Fibroblast of lung (primary cell): ENCODE results near the gene UBQLN4. TPM values are rescaled to one million over a fixed set of nuclear protein-coding genes. Genes with fewer than 3 reads are reported as not detected.

Experiments
- DNase-seq, 2 donors: peaks; one replicate each; pipeline versions ENCODE4 v3.0.0 to v3.0.0-alpha.2; 2010; ENCODE audit warnings: low read depth in 2 of 2
- H2AFZ ChIP-seq: 2 replicates; pipeline ENCODE4 v1.5.1; 2012; ENCODE audit warnings: low read length, control low read depth, inconsistent platforms
- H3K27ac ChIP-seq: 2 replicates; pipeline ENCODE4 v1.5.1; 2011; ENCODE audit warnings: low read length, control low read depth; ENCODE audit not compliant: insufficient read depth
- H3K27me3 ChIP-seq: 2 replicates; pipeline ENCODE4 v1.5.1; 2011; ENCODE audit warnings: mild to moderate bottlenecking, low read length; ENCODE audit not compliant: control insufficient read depth, insufficient read depth
- H3K36me3 ChIP-seq: 2 replicates; pipeline ENCODE4 v1.5.1; 2011; ENCODE audit warnings: low read length; ENCODE audit not compliant: control insufficient read depth, insufficient read depth
- H3K4me1 ChIP-seq: 2 replicates; pipeline ENCODE4 v1.5.1; 2011; ENCODE audit warnings: low read length; ENCODE audit not compliant: control insufficient read depth, insufficient read depth; ENCODE audit errors: extremely low read depth
- H3K4me2 ChIP-seq: 2 replicates; pipeline ENCODE4 v1.5.1; 2011; ENCODE audit warnings: low read length, control low read depth; ENCODE audit not compliant: insufficient read depth; ENCODE audit errors: extremely low read depth
- H3K4me3 ChIP-seq, 4 experiments: fragments of 200-600 bp in 1 of 4; sonication (generic) in 1 of 4; replicated peaks in 1 of 4; 2 replicates each; pipeline ENCODE4 v1.5.1; 2011 to 2016; ENCODE audit warnings: low read length in 4 of 4, low read depth in 3 of 4, mild to moderate bottlenecking in 3 of 4, control low read depth in 2 of 4, inconsistent platforms in 1 of 4, mixed read lengths in 1 of 4; ENCODE audit not compliant: insufficient read depth in 1 of 4; ENCODE audit errors: control extremely low read depth in 1 of 4
- H3K79me2 ChIP-seq: 2 replicates; pipeline ENCODE4 v1.5.1; 2012; ENCODE audit warnings: mild to moderate bottlenecking, low read length, inconsistent platforms; ENCODE audit not compliant: control insufficient read depth, insufficient read depth
- H3K9ac ChIP-seq: 2 replicates; pipeline ENCODE4 v1.5.1; 2011; ENCODE audit warnings: mild to moderate bottlenecking, low read length, control low read depth; ENCODE audit not compliant: insufficient read depth
- H3K9me3 ChIP-seq: 2 replicates; pipeline ENCODE4 v1.5.1; 2012; ENCODE audit warnings: low read depth, low read length; ENCODE audit not compliant: control insufficient read depth, insufficient read depth
- H4K20me1 ChIP-seq: 2 replicates; pipeline ENCODE4 v1.5.1; 2011; ENCODE audit warnings: low read length; ENCODE audit not compliant: control insufficient read depth, insufficient read depth; ENCODE audit errors: extremely low read depth
- CTCF ChIP-seq, 2 donors: IDR thresholded peaks in 1 of 2; conservative IDR thresholded peaks in 1 of 2; 1 replicate in 1 of 2; 2 replicates in 1 of 2; pipeline ENCODE4 v1.5.1; 2011 to 2012; ENCODE audit warnings: low read length in 2 of 2, control low read depth in 1 of 2, inconsistent platforms in 1 of 2, low read depth in 1 of 2, mild to moderate bottlenecking in 1 of 2
- EZH2 ChIP-seq: IDR thresholded peaks from 2 replicates; pipeline ENCODE4 v1.5.1; 2012; ENCODE audit warnings: low read length, control low read depth, mild to moderate bottlenecking; ENCODE audit errors: missing control alignments
- polyA plus RNA-seq, 2 donors: library from polyadenylated mRNA; depleted of rRNA in 1 of 2; stranded (reverse) in 1 of 2; unstranded in 1 of 2; fragments of >200 nt; gene quantifications; 2 replicates each; pipeline ENCODE4 v1.2.1, GENCODE V29; 2011 to 2012; ENCODE audit warnings: missing spikeins in 1 of 2
- total RNA-seq: library from RNA; depleted of rRNA; stranded (reverse); fragments of >200 nt; gene quantifications from 2 replicates; pipeline ENCODE4 v1.2.1, GENCODE V29; 2014

UBQLN4 gene
- total and polyA plus RNA-seq, 2 donors (not counting 1 experiment from before 2014, with no cell fraction given) = 11.1 to 12.5 TPM

- Histone ChIP-seq H3K9me3 (no peaks in the 10 kb centered on the region), H3K27ac (peak overlapping the region; percentile 51), H3K4me3 (peak overlapping the region; percentile 14 to 55 (median 32)), H3K4me2 (peak overlapping the region; percentile 84), H3K4me1 (peaks cover 5% of the 10 kb centered on the region), H4K20me1 (no peaks in the 10 kb centered on the region), H3K36me3 (no peaks in the 10 kb centered on the region), H3K79me2 (no peaks in the 10 kb centered on the region), H3K27me3 (no peaks in the 10 kb centered on the region), H3K9ac (no peak overlapping the region), H2AFZ (peak overlapping the region; percentile 88)
- peak; percentile 50 to 77 for DNase-seq
- TF ChIP-seq CTCF (conservative IDR thresholded peaks at IDR 0.05 in 1 of 2, IDR thresholded peaks at IDR 0.05 in 1 of 2; ENCODE audit: low read depth in 1 of 2, low read length in 2 of 2) (peak; percentile 97), EZH2 (no peak)
These were observed 64.2 kb downstream of the UBQLN4 start for GRCh38 chr1:155989242-155990004.

Other genes with a start within 250 kb of the UBQLN4 start
- 22.1 and 30.9 TPM in 2 replicates for gene GON4L, start 196.6 kb downstream of the UBQLN4 start, total RNA-seq
- 20.2 and 20.3 TPM in 2 replicates for gene GON4L, start 196.6 kb downstream of the UBQLN4 start, polyA plus RNA-seq
- gene SYT11, start 194.2 kb downstream of the UBQLN4 start, total RNA-seq = 30.3 and 71.3 TPM in 2 replicates
- gene SYT11, start 194.2 kb downstream of the UBQLN4 start, polyA plus RNA-seq = 36.8 and 53.7 TPM in 2 replicates
- gene RIT1, start 142.4 kb downstream of the UBQLN4 start, total RNA-seq = 25.2 and 33.4 TPM in 2 replicates
- gene RIT1, start 142.4 kb downstream of the UBQLN4 start, polyA plus RNA-seq = 51.0 and 56.8 TPM in 2 replicates
- gene KHDC4, start 119.4 kb downstream of the UBQLN4 start, total RNA-seq = 18.2 and 24.6 TPM in 2 replicates
- gene KHDC4, start 119.4 kb downstream of the UBQLN4 start, polyA plus RNA-seq = 19.5 and 25.4 TPM in 2 replicates
- gene RXFP4, start 112.2 kb downstream of the UBQLN4 start, total RNA-seq = not detected in 2 replicates
- gene RXFP4, start 112.2 kb downstream of the UBQLN4 start, polyA plus RNA-seq = not detected in 2 replicates
- 208 and 276 TPM in 2 replicates for gene ARHGEF2, start 75.3 kb downstream of the UBQLN4 start, total RNA-seq
- 93.9 and 103 TPM in 2 replicates for gene ARHGEF2, start 75.3 kb downstream of the UBQLN4 start, polyA plus RNA-seq
- 304 and 455 TPM in 2 replicates for gene SSR2, start 32.8 kb downstream of the UBQLN4 start, total RNA-seq
- gene SSR2, start 32.8 kb downstream of the UBQLN4 start, polyA plus RNA-seq = 673 and 941 TPM in 2 replicates
- 75.0 and 84.7 TPM in 2 replicates for gene LAMTOR2, start 984 bp upstream of the UBQLN4 start, total RNA-seq
- gene LAMTOR2, start 984 bp upstream of the UBQLN4 start, polyA plus RNA-seq = 56.3 and 59.0 TPM in 2 replicates
- not detected in 2 replicates for gene RAB25, start 7.4 kb upstream of the UBQLN4 start, total RNA-seq
- not detected in 2 replicates for gene RAB25, start 7.4 kb upstream of the UBQLN4 start, polyA plus RNA-seq
- 1.5 and 1.7 TPM in 2 replicates for gene MEX3A, start 28.7 kb upstream of the UBQLN4 start, total RNA-seq
- gene MEX3A, start 28.7 kb upstream of the UBQLN4 start, polyA plus RNA-seq = 0.96 and 2.1 TPM in 2 replicates
- gene LMNA, start 60.9 kb upstream of the UBQLN4 start, total RNA-seq = 780 and 1,150 TPM in 2 replicates
- 613 and 813 TPM in 2 replicates for gene LMNA, start 60.9 kb upstream of the UBQLN4 start, polyA plus RNA-seq
- gene SEMA4A, start 99.8 kb upstream of the UBQLN4 start, total RNA-seq = 0.77 and 0.99 TPM in 2 replicates
- 0.24 and 0.27 TPM in 2 replicates for gene SEMA4A, start 99.8 kb upstream of the UBQLN4 start, polyA plus RNA-seq
- 5.4 and 8.4 TPM in 2 replicates for gene SLC25A44, start 140.3 kb upstream of the UBQLN4 start, total RNA-seq
- 32.1 and 35.4 TPM in 2 replicates for gene SLC25A44, start 140.3 kb upstream of the UBQLN4 start, polyA plus RNA-seq
- 21.6 and 24.1 TPM in 2 replicates for gene PMF1, start 159.2 kb upstream of the UBQLN4 start, total RNA-seq
- gene PMF1, start 159.2 kb upstream of the UBQLN4 start, polyA plus RNA-seq = 46.8 and 57.6 TPM in 2 replicates
- gene BGLAP, start 188.4 kb upstream of the UBQLN4 start, total RNA-seq = 0.26 and 0.50 TPM in 2 replicates
- 0.12 and 0.34 TPM in 2 replicates for gene BGLAP, start 188.4 kb upstream of the UBQLN4 start, polyA plus RNA-seq
- gene PAQR6, start 194.3 kb upstream of the UBQLN4 start, total RNA-seq = 0.26 and 0.33 TPM in 2 replicates
- gene PAQR6, start 194.3 kb upstream of the UBQLN4 start, polyA plus RNA-seq = 0.05 and 0.17 TPM in 2 replicates
- gene SMG5, start 229.0 kb upstream of the UBQLN4 start, total RNA-seq = 47.3 and 65.9 TPM in 2 replicates
- 18.6 and 21.6 TPM in 2 replicates for gene SMG5, start 229.0 kb upstream of the UBQLN4 start, polyA plus RNA-seq
- 2.8 and 3.6 TPM in 2 replicates for gene TMEM79, start 230.5 kb upstream of the UBQLN4 start, total RNA-seq
- 1.1 and 1.5 TPM in 2 replicates for gene TMEM79, start 230.5 kb upstream of the UBQLN4 start, polyA plus RNA-seq
- gene GLMP, start 241.9 kb upstream of the UBQLN4 start, total RNA-seq = 71.9 and 93.5 TPM in 2 replicates
- 40.4 and 46.3 TPM in 2 replicates for gene GLMP, start 241.9 kb upstream of the UBQLN4 start, polyA plus RNA-seq
- not detected in 2 replicates for gene VHLL, start 245.5 kb upstream of the UBQLN4 start, total RNA-seq
- not detected in 2 replicates for gene VHLL, start 245.5 kb upstream of the UBQLN4 start, polyA plus RNA-seq